Measurements from ENCODE around the gene GLTPD2. TPM values are rescaled to one million over a fixed set of nuclear protein-coding genes. Genes with fewer than 3 reads are reported as not detected.

GLTPD2 gene
- total RNA-seq, 1 donor from 2014 or later: not detected

Other genes with a start within 250 kb of the GLTPD2 start
- 27.9 TPM for gene MYBBP1A, start 233.6 kb upstream of the GLTPD2 start, total RNA-seq (ENCODE audit: insufficient read depth, low replicate concordance)
- gene GGT6, start 228.4 kb upstream of the GLTPD2 start, total RNA-seq (ENCODE audit: insufficient read depth, low replicate concordance): 1.4 TPM
- gene SMTNL2, start 204.4 kb upstream of the GLTPD2 start, total RNA-seq (ENCODE audit: insufficient read depth, low replicate concordance): 11.3 TPM
- gene ALOX15, start 147.3 kb upstream of the GLTPD2 start, total RNA-seq (ENCODE audit: insufficient read depth, low replicate concordance): not detected
- gene PELP1, start 84.8 kb upstream of the GLTPD2 start, total RNA-seq (ENCODE audit: insufficient read depth, low replicate concordance): 16.1 TPM
- gene ARRB2, start 78.3 kb upstream of the GLTPD2 start, total RNA-seq (ENCODE audit: insufficient read depth, low replicate concordance): 3.1 TPM
- gene MED11, start 57.5 kb upstream of the GLTPD2 start, total RNA-seq (ENCODE audit: insufficient read depth, low replicate concordance): 5.3 TPM
- gene ZMYND15, start 49.1 kb upstream of the GLTPD2 start, total RNA-seq (ENCODE audit: insufficient read depth, low replicate concordance): not detected
- 2.4 TPM for gene CXCL16, start 49.0 kb upstream of the GLTPD2 start, total RNA-seq (ENCODE audit: insufficient read depth, low replicate concordance)
- gene TM4SF5, start 17.1 kb upstream of the GLTPD2 start, total RNA-seq (ENCODE audit: insufficient read depth, low replicate concordance): not detected
- not detected for gene VMO1, start 2.6 kb upstream of the GLTPD2 start, total RNA-seq (ENCODE audit: insufficient read depth, low replicate concordance)
- gene PSMB6, start 7.2 kb downstream of the GLTPD2 start, total RNA-seq (ENCODE audit: insufficient read depth, low replicate concordance): 32.7 TPM
- 16.6 TPM for gene PLD2, start 18.2 kb downstream of the GLTPD2 start, total RNA-seq (ENCODE audit: insufficient read depth, low replicate concordance)
- 10.1 TPM for gene MINK1, start 44.4 kb downstream of the GLTPD2 start, total RNA-seq (ENCODE audit: insufficient read depth, low replicate concordance)
- gene C17orf107, start 110.6 kb downstream of the GLTPD2 start, total RNA-seq (ENCODE audit: insufficient read depth, low replicate concordance): 11.3 TPM
- gene CHRNE, start 114.1 kb downstream of the GLTPD2 start, total RNA-seq (ENCODE audit: insufficient read depth, low replicate concordance): not detected
- gene GP1BA, start 143.3 kb downstream of the GLTPD2 start, total RNA-seq (ENCODE audit: insufficient read depth, low replicate concordance): 0.72 TPM
- gene SLC25A11, start 151.1 kb downstream of the GLTPD2 start, total RNA-seq (ENCODE audit: insufficient read depth, low replicate concordance): 28.9 TPM
- gene RNF167, start 151.3 kb downstream of the GLTPD2 start, total RNA-seq (ENCODE audit: insufficient read depth, low replicate concordance): 10.8 TPM
- gene PFN1, start 159.6 kb downstream of the GLTPD2 start, total RNA-seq (ENCODE audit: insufficient read depth, low replicate concordance): 339 TPM
- 12.0 TPM for gene ENO3, start 162.2 kb downstream of the GLTPD2 start, total RNA-seq (ENCODE audit: insufficient read depth, low replicate concordance)
- 40.2 TPM for gene SPAG7, start 178.9 kb downstream of the GLTPD2 start, total RNA-seq (ENCODE audit: insufficient read depth, low replicate concordance)
- gene CAMTA2, start 198.7 kb downstream of the GLTPD2 start, total RNA-seq (ENCODE audit: insufficient read depth, low replicate concordance): 1.7 TPM
- gene INCA1, start 208.6 kb downstream of the GLTPD2 start, total RNA-seq (ENCODE audit: insufficient read depth, low replicate concordance): 2.9 TPM
- gene KIF1C, start 209.0 kb downstream of the GLTPD2 start, total RNA-seq (ENCODE audit: insufficient read depth, low replicate concordance): 35.6 TPM
- gene SLC52A1, start 246.5 kb downstream of the GLTPD2 start, total RNA-seq (ENCODE audit: insufficient read depth, low replicate concordance): 1.4 TPM

Measured in umbilical cord (tissue), 1 donor.